ENCODE data around the gene ISG15.
"Not testable (repeated sequence)": the region's sequence is repeated elsewhere in the genome, so short reads cannot be mapped to it uniquely, and the experiment has no call there.

Gene ISG15

DNA sequence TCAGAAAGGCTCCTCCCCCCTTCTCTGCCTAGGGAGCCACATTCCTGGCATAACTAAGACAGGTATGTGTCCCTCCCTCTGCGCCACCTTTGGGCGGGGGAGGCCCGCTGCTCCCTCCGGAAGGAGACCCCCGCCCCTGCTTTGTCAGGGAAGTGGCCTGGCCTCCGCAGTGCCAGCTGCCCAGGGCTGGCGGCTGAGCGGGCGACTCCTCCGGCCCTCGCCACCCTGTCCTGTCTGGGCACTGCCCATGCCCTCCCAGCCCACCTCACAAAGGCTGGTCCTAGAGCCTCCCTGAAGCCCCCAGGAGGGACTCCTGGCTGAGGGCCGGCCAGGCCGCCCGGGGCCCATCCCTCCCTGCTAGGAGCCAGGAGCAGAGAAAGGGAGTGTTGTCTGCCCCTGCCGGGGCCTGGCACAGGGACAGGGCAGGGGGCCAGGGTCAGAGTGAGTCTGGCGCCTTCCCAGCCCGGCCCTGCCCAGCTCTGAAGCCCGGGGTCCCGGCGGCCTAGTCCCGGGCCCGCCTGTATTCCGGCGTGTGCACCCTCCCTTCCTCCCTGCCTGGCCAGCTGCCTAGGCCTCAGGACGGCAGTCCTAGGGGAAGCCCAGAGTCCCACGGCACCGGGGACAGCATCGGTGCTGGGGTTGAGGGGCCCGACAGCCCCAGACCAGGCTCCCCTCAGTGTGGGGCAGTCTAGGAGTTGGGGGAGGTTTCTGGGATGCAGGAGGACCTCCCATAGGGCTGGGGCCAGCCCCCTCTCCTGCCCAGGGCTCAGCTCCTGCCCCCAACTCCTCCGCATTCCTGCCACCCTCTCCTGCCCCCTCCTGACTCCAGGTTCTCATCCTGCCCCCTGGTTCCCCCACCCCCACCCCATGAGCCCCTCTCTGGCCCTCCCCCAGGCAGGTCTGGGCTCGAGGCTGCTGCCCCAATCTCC is 11.7 kb downstream of the ISG15 start:
- no peak for DNase-seq (ENCODE audit: extremely low read depth in 1 of 2, low read depth in 1 of 2)

DNA sequence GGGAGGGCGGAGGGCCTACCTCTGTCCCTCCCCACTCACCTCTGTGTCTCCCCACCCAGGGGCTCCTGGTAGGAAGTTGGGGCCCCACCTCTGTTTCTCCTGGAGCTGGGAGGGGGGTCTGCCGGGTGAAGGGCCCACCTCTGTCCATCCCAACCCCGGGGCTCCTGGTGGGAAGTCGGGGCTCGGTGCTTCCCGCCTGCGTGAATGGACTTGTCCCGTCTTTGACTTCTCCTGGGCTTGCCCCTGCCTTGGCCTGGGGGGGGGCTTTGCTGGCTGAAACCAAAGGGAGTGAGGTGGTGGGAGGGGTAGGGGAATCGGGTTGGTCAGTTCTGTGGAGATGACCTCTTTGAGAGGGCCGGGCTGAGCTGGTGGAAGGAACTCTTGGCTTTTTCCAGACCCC is 12.4 kb downstream of the ISG15 start:
- no peak for DNase-seq (ENCODE audit: extremely low read depth in 1 of 2, low read depth in 1 of 2)

DNA sequence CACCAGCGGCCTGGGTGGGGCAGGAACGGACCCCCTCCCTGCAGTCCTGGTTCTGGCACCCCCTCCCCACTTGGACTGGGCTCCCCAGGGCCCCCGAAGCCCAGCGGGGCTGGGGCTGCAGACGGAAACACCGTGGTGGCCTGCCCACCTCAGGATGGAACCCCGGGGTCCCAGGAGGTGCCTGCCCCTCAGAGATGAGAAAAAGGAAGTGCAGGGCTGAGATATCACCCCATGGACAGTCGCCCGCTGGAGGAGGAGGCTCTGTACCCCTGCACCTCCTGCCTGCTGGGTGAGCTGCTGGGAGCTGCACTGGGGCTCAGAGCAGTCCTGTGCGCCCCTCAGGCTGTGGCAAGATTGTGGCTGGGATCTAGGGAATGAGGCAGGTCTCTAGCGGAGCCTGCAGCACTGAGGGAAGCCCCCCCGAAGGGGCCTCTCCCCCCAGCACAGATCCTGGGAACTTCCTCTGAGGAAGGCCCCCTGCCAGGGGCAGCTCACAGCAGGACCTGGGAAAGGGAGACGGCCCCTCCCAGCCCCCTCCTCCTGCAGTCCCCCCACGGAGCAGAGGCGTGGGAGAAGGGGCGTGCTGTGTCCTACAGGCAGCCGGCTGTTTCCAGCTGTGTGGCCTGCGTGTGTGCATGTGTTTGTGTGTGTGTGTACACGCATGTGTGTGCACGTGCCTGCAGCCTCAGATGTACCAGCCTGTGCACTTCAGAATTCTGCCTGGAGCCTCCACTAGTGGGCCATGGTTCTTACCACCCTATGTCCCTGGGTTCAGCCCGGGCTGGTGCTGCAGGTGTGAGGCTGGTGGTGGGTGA is 13.5 kb downstream of the ISG15 start:
- no peak for DNase-seq (ENCODE audit: extremely low read depth in 1 of 2, low read depth in 1 of 2)

GRCh38 chr1:1027791-1028190 is 14.5 kb downstream of the ISG15 start:
- DNase-seq (ENCODE audit: extremely low read depth in 1 of 2, low read depth in 1 of 2), result no peak

GRCh38 chr1:1030867-1031658 is 17.8 kb downstream of the ISG15 start:
- DNase-seq (ENCODE audit: extremely low read depth in 1 of 2, low read depth in 1 of 2), result not testable (repeated sequence)

DNA sequence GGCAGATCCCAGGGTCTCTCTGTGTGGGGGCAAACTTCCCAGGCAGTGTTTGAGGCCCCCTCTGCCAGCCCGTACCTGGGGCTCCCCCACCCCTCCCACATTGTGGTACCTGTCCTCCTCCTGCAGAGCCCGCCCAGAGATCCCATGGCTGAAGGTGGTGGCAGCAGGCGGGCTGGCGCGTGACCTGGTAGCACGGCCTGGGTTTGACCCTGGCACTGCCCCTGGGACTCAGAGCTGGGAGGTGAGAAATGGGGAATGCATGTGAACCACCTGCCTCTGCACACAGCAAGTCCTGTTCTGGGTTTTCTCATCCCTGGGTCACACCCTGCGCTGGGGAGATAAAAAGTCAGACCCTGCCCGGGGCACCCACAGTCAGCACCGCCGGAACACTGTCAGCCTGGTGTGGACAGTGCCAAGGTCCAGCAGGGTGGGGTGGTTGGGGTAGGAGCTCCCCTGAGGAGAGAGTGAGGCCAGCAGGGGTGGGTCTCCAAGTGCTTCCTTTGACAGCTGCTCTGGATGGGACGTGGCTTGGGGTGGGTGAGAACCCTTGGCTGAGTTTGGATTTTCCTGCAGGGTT is 18.4 kb downstream of the ISG15 start:
- DNase-seq (ENCODE audit: extremely low read depth in 1 of 2, low read depth in 1 of 2), result no peak

- DNase-seq (ENCODE audit: extremely low read depth in 1 of 2, low read depth in 1 of 2), result no peak
These were observed 19.1 kb downstream of the ISG15 start for GRCh38 chr1:1032424-1032823.

GRCh38 chr1:1033009-1033587 is 19.8 kb downstream of the ISG15 start:
- peak; percentile 87 to 89 for DNase-seq (ENCODE audit: extremely low read depth in 1 of 2, low read depth in 1 of 2)

DNA sequence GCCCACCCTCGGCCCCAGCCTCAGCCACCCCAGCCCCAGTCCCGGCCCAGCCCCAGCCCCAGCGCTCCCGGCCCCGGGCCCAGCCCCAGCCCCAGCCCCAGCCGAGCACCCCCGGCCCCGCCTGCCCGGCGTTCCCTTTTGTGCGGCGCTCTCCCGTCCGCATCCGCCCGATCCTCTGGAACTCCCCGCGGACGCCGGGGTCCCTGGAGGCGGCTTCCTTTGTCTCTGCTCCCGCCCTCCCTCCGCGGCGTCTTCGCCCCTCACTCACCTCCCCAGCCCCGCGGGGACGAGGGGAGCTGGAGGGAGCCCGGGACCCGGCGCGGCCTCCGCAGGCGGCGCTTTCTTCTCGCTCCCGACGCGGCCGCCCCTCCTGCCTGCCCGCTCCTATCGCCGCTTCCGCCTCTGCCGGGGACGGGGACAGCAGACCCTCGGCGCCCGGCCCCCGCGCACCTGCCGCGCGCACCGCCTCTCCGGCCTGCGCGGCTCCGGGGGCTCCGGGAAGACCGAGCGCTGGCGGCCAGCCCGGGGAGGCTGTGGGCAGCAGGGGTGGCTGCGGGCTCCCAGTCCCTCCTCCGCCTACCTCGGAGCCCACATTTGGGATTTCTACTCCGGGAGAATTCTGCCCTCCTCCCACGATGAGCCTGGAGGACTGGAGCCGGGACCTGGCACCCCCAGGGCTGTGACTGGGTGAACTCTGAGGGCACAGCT is 20.6 kb downstream of the ISG15 start:
- DNase-seq (ENCODE audit: extremely low read depth in 1 of 2, low read depth in 1 of 2), result no peak

DNA sequence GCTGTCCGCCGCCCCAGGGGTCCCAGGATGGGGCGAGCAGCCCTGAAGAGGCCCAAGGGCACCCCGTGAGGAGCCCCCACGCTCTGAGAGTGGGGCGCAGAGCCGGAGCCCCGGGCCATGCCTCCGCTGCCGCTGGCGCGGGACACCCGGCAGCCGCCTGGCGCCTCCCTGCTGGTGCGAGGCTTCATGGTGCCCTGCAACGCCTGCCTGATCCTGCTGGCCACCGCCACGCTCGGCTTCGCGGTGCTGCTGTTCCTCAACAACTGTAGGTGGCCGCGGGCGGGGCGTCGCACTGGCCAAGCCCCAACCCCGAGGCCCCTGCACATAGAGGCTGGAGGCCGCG is 21.1 kb downstream of the ISG15 start:
- DNase-seq (ENCODE audit: extremely low read depth in 1 of 2, low read depth in 1 of 2), result no peak

DNA sequence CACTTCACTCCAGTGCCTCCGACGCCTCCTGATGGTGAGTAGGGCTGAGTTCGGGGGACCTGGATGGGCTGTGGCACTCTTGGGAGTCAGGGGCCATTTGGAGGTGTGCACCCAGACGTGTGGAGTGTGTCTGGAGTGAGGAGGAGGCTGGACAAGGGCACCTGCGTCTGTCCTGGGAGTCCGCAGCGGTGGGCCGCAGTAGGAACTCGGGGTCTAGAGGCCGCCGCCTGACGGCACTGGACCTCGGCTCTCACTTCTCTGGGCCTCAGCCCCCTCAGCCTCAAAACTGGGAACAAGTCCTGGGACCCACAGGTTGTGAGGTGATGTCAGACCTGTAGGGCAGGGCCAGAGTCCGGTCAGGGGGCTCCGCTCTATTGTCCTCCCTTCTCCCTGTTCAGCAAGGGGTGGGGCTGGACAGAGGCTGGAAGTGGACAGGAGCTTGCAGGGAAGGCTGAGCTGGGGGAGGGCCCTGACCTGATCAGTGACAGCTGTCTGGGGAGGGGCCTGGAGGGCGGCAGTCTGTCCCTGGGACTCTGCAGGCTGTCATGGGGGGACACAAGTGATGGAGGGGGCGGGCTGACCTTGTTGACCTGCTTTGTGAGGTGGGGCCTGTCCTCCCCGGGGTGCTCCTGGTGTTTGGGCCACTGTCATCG is 22.1 kb downstream of the ISG15 start:
- no peak for DNase-seq (ENCODE audit: extremely low read depth in 1 of 2, low read depth in 1 of 2)

DNA sequence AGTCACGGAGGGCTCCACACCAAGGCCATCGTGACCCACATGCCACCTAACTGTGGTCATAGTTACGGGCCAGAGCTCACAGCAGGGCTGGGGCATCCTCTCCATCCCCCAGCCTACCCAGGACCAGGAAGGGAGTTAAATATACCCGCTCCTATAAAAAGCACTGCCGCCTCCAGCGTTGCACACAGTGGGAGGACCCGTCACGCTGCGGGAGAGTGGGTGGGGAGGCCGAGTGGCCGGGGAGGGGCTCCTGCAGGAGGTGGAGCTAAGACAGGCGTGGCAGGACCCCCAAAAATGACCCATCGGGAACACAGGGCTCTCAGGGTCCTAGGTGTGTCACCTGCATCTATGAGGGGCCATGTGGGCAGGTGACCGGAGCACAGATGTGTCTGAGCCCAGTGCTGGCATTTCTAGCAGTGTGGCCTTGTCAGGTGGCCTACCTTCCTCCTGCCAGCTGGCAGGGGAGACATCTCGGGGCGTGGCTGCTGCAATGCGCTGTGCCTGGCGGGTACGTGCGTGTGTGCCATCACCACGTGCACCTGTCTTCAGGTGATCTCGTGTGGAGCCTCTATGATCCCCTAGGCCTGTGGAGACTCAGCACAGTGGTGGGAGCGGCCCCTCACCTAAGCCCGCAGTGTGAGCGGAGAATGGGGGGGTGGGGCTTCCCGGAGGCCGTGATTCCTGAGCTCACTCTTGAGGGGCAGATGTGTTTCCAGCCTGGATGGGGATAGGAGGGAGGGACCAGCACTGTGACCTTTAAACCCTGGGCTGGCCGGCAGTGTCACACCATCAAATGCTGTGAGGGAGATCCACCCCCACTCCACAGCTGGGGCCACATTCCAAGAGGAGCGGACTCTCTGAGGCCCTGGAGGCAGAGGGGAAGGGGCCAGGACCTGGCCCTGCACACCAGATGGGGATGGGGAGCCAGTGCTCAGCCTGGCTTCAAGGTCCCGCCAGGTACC is 24.4 kb downstream of the ISG15 start:
- DNase-seq (ENCODE audit: extremely low read depth in 1 of 2, low read depth in 1 of 2), result no peak

DNA sequence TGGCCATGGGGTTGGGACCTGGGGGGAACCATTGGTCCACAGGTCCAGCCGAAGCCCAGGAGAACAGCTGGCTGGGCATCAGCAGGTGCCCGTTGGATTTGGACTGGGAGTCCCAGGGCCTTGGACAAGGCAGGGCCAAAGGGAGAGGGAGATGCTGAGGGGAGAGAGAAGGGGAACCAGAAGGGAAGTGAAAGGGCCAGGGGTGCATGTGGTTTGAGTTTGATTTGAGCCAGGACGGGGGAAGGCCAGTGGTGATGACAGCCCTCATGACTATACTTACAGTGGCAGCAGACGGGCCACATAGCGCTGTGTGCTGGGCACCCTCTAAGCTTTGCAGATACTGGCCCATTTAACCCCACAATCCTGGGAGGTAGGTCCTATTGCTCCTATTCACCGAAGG is 25.4 kb downstream of the ISG15 start:
- DNase-seq (ENCODE audit: extremely low read depth in 1 of 2, low read depth in 1 of 2), result no peak

DNA sequence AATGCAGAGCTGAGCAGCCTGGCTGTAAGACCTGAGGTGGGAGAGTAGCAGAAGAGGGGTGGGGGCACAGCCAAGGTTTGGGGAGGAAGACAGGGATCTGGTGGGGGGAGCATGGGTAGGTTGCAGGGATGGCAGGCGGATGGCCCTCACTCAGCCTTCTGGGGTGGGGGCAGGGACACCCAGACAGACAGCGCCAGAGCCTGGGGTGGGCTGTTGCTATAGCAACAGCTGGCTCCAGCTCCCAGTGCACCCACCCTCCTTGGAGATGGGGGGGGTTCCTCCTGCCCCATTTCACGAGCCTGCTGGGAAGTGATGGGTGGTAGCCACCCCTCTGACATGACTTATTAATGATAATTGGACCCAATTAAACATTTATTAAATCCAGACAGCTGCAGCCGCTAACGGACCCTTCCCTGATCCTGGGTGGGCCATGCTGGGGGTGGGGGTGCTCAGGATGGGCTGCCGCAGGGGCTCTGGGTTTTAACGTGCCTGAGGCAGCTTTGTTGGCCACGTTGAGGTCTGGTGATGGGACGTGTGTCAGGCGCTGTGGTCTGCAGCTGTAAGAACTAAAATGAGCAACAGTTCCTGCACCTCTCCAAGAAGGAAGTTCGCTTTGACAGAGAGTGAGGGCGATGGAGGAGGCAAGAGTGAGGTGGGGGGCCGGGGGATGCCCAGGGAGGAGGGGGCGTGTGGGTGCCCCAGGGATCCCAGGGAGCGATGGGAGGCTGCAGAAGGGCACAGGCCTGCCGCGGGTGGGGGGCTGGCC is 26.0 kb downstream of the ISG15 start:
- DNase-seq (ENCODE audit: extremely low read depth in 1 of 2, low read depth in 1 of 2), result no peak

DNA sequence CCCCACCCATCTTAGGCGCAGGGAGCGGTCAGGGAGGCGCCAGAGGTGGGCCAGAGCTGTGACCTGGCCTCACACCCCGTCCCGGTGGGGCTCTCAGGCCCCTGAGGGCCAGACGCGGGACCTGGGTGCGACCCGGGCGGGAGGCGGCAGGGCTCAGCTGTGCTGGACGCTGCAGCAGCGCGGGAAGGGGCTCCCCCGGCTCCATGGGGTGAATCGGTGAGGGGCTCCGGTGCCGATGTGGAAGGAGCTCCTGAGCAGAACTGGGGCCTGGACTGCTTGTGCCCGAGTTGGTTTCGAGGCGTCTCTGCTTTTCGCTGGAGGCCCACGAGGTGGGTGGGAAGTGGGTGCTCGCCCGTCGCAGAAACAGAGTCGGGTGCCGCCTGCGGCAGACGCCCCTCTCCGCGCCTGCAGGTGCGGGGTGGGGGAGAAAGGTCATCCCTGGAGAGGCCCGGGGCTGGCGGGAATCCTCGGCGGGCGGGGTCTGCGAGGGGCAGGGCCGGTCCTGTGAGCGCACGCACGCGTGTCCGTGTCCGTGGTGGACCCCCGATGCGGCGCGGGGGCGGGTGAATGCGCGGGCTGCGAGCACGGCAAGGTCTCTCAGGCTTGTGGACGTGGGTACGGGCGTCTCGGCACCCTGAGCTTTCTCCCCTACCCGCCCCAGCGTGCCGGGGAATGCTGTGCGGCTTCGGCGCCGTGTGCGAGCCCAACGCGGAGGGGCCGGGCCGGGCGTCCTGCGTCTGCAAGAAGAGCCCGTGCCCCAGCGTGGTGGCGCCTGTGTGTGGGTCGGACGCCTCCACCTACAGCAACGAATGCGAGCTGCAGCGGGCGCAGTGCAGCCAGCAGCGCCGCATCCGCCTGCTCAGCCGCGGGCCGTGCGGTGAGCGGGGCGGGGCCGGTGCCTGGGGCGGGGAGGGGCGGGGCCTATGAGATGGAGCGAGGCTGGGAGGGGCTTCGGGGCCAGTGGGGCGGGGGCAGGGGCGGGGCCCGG is 27.0 kb downstream of the ISG15 start:
- DNase-seq (ENCODE audit: extremely low read depth in 1 of 2, low read depth in 1 of 2), result peak; percentile 56 to 62

DNA sequence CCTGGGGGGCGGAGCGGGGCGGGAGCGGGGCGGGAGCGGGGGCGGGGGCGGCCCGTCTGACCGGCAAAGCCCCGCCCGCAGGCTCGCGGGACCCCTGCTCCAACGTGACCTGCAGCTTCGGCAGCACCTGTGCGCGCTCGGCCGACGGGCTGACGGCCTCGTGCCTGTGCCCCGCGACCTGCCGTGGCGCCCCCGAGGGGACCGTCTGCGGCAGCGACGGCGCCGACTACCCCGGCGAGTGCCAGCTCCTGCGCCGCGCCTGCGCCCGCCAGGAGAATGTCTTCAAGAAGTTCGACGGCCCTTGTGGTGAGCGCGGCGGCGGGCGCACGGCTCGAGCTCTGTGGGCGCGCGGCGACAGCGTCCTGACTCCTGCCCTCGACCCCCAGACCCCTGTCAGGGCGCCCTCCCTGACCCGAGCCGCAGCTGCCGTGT is 27.8 kb downstream of the ISG15 start:
- no peak for DNase-seq (ENCODE audit: extremely low read depth in 1 of 2, low read depth in 1 of 2)

All from stimulated activated CD8-positive, alpha-beta memory T cell treated with anti-CD3 and anti-CD28 coated beads, Interleukin-7, amount 100 ng/mL, for 48 hours (primary cell).